Measurements from ENCODE around the gene NKD1.

Gene NKD1

DNA sequence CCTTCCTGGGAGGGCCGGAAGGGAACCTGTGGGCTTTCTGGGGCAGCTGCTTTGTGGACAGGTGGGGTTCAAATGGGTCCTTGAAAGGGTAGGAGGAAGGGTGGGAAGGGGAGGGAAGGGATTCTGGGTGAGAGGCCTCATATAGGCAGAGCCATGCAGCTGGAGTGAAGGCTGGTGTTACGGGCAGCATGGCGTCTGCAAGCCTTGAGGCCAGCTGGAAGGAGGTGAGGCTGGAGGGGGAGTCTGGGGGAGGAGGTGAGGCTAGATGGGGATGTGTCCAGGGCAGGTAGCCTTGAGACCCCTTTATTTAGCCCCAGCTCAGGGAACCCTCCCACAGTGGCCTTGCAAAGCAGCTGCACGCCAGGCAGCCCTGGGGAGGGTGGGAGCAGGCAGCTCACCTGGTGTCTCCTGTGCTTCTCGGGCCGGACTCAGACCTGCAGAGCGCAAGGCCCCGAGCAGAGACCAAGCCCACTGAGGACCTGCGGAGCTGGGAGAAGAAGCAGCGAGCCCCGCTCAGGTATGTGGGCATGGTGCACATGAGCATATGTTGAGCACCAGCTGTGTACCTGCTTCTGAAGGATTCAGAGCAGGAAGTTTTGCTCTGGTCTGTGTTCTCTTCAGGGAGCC lies 82.3 kb downstream of the NKD1 start:
- Mint-ChIP-seq H3K9me3 (no peaks in the 10 kb centered on the region), H3K4me1 (peaks cover 17% of the 10 kb centered on the region), H3K27ac (no peak overlapping the region), H3K4me3 (no peak overlapping the region), H3K36me3 (ENCODE audit: low read depth) (no peaks in the 10 kb centered on the region), H3K27me3 (no peaks in the 10 kb centered on the region)
- ATAC-seq: no peak
- no peak for DNase-seq

DNA sequence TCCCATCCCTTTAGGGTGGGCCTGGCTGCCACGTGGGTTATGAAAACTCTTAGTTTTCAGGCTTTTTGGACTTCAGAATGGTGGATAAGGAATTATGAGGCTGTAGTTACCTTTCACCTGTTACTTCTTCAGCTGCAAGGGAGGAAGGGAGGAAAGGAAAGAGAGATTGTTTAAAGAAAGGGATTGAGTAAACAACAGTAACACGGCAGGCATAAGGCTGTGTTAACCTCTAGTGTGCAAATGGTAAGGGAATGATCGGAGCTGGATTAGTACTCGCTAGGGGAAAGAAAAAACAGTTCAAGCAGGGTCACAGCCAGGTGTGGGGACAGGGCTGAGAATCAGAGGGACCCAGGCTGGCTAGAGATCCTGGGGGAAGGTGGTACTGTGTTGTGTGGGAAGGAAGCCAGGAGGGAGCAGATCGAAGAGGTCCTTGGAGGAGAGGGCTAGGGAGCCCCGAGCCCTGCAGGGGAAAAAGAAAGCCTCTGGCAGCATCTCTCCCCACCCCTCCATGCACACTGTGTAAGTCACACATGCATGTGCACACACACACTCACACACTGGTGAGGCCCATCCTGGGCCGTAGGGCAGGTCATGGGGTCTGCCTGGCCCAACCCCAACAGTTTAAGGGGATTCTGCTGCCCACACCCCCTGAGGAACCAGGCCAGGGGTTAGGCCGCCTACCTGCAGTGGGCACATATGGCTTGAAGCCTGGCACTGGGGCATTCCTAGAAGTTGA lies 83.2 kb downstream of the NKD1 start:
- Mint-ChIP-seq H3K4me1 (peaks cover 15% of the 10 kb centered on the region), H3K36me3 (ENCODE audit: low read depth) (no peaks in the 10 kb centered on the region), H3K4me3 (no peak overlapping the region), H3K27ac (no peak overlapping the region), H3K27me3 (no peaks in the 10 kb centered on the region), H3K9me3 (no peaks in the 10 kb centered on the region)
- DNase-seq (no peak), ATAC-seq (no peak)

DNA sequence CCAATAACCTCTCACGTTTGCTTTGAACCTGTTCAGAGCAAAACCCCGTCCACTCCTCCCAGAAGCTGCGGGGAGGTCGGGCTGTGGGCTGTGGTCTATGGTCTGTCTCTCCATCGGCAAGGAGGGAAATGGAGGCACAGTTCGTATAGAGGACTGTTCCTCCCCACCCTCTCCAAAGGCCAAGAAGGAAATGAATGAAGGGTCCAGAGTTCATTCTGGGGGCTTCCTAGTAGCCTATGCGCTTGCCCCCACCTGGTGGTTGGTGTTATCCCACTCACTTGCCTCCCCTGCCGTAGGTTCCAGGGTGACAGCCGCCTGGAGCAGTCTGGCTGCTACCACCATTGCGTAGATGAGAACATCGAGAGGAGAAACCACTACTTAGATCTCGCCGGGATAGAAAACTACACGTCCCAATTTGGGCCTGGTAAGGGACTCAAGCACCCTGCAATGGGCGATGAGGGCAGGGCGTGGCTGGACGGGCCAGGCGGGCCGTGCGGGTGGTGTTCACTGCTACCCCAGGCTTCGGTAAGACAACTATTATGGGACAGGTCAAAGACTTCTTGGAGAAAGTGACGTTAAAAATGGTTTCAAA lies 83.9 kb downstream of the NKD1 start:
- DNase-seq (no peak), ATAC-seq (no peak)
- Mint-ChIP-seq H3K36me3 (ENCODE audit: low read depth) (no peaks in the 10 kb centered on the region), H3K27me3 (no peaks in the 10 kb centered on the region), H3K9me3 (no peaks in the 10 kb centered on the region), H3K4me3 (no peak overlapping the region), H3K4me1 (peaks cover 10% of the 10 kb centered on the region), H3K27ac (no peak overlapping the region)

DNA sequence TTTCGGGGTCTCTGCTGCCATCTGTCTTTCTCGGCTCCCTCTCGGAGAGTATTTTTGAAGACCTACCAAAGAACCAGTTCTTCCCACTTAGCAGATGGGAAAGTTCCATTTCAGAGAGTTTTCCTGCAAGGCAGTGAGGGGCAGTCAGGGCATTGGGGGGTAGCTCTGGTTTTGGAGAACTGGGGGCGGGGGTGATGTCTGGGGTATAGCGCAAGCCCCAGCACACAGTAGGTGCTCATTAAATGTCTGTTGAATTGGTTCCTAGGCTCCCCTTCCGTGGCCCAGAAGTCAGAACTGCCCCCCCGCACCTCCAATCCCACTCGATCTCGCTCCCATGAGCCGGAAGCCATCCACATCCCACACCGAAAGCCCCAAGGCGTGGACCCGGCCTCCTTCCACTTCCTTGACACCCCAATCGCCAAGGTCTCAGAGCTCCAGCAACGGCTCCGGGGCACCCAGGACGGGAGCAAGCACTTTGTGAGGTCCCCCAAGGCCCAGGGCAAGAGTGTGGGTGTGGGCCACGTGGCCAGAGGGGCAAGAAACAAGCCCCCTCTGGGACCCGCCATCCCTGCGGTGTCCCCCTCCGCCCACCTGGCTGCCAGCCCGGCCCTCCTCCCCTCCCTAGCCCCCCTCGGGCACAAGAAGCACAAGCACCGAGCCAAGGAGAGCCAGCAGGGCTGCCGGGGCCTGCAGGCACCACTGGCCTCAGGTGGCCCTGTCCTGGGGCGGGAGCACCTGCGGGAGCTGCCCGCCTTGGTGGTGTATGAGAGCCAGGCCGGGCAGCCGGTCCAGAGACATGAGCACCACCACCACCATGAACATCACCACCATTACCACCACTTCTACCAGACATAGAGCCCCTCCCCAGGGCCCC lies 85.0 kb downstream of the NKD1 start:
- Mint-ChIP-seq H3K4me1 (peaks cover 2% of the 10 kb centered on the region), H3K9me3 (no peaks in the 10 kb centered on the region), H3K36me3 (ENCODE audit: low read depth) (no peaks in the 10 kb centered on the region), H3K27me3 (no peaks in the 10 kb centered on the region), H3K4me3 (no peak overlapping the region), H3K27ac (no peak overlapping the region)
- DNase-seq (no peak), ATAC-seq (no peak)

DNA sequence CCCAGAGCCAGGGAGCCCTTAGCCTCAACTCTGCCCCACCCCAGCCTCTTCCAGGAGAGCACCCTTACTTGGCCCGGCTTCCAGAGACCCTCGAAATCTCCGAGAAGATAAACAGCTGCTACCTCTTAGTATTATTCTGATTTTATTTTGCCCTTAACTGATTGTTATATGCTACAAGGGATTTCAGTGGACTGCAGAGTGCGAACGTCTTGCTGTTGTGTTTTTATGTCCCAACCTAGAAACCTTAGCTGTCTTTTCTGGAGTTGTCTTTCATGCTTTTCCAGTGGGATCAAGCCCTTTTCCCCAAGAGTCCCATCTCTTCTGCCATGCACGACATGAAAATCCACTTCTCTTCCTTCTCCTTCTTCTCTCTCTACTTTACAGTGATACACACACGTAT lies 85.9 kb downstream of the NKD1 start:
- Mint-ChIP-seq H3K4me1 (peaks cover 2% of the 10 kb centered on the region), H3K27ac (no peak overlapping the region), H3K36me3 (ENCODE audit: low read depth) (no peaks in the 10 kb centered on the region), H3K9me3 (no peaks in the 10 kb centered on the region), H3K27me3 (no peaks in the 10 kb centered on the region), H3K4me3 (no peak overlapping the region)
- no peak for DNase-seq
- no peak for ATAC-seq

DNA sequence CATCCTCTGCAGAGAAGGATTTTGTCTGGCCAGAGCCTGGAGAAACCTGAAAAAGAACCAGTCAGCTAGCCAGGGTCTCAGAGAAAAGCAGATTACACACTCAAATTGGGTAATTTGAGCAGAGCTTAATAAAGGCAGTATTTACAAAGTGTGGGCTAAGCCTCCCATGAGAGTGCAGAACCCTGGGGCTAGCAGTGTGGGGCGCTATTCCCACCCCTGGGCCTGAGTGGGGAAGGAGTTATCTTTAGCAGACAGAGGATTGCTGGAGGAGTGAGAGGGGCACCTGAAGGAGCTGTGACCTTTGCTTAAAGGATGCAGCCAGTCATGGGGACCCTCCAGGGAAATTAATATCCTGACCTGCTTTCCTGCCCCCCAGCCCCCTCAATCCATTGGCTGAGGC lies 86.8 kb downstream of the NKD1 start:
- Mint-ChIP-seq H3K4me3 (no peak overlapping the region), H3K9me3 (no peaks in the 10 kb centered on the region), H3K36me3 (ENCODE audit: low read depth) (no peaks in the 10 kb centered on the region), H3K27ac (no peak overlapping the region), H3K27me3 (no peaks in the 10 kb centered on the region), H3K4me1 (peaks cover 2% of the 10 kb centered on the region)
- DNase-seq: no peak
- ATAC-seq: no peak

DNA sequence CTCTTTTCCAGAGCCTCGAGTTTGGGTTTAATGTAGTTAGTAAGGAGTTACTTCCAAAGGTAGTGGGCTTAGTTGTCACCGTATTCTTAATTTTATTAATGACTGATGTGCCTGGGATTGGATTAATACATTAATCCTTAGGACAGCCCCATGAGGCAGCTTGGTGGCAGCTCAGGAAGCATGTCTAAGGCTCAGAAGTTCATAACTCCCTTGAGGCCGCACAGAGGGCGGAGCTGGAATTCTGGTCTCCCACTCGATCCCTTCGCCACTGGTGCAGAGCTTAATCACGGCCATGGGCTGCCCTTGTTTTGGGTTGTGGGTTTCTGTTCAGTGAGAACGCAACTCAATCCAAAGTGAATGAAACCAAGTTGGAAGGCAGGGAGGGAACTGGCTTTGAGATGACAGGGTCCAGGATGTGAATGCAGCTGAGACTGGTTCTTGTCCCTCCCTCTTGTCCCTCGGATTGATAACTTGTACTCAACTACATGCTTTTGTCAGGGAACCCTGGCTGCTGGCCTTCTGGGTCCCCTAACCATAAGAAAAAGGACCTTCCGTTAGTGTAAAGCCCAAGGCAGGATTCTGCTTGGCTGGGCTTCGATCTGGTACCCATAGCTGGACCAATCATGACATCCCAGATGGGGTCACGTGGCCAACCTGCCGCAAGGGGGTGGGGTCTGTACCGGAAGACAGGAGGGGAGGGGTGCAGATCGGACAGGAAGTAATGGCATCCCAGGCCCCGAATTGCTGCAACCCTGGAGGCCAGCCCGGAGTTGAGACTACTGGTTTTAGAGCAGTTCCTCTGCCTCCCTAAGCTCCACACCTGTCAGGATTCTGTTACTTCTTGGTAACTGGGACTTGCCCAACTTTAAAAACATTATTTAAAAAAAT lies 87.6 kb downstream of the NKD1 start:
- Mint-ChIP-seq H3K27me3 (no peaks in the 10 kb centered on the region), H3K27ac (no peak overlapping the region), H3K9me3 (no peaks in the 10 kb centered on the region), H3K4me1 (peaks cover 2% of the 10 kb centered on the region), H3K4me3 (no peak overlapping the region), H3K36me3 (ENCODE audit: low read depth) (no peaks in the 10 kb centered on the region)
- ATAC-seq (no peak), DNase-seq (peak; percentile 19)

DNA sequence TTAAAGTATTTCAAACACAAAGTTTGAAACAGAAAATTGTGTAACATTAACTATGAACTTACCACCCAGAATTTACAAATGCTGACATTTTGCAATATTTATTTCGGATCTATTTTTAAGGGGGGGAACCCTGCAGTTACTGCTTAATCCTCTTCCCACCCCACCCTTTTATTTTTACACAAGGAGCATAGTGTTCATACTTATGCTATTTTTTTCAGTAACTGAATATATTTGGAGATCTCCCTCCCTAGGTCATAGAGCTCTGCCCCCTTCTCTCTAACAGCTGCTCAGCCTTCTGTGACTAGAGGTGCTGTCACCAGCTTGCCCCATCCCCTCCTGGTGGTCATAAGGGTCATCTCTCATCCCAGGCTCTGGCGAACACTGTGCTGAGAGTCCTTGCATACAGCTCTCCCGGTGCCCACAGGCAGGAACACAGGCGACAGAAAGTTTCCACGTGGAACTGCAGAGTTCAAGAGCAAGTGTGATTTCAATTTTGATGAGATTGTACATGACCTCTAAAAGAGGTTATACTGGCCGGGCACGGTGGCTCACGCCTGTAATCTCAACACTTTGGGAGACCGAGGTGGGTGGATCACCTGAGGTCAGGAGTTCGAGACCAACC lies 88.7 kb downstream of the NKD1 start:
- DNase-seq (no peak), ATAC-seq (no peak)
- peaks cover 4% of the 10 kb centered on the region for H3K27me3 Mint-ChIP-seq
- H3K4me1 Mint-ChIP-seq: peaks cover 2% of the 10 kb centered on the region
- no peaks in the 10 kb centered on the region for H3K36me3 Mint-ChIP-seq (ENCODE audit: low read depth)
- no peak overlapping the region for H3K4me3 Mint-ChIP-seq
- H3K27ac Mint-ChIP-seq: no peak overlapping the region
- H3K9me3 Mint-ChIP-seq: no peaks in the 10 kb centered on the region

DNA sequence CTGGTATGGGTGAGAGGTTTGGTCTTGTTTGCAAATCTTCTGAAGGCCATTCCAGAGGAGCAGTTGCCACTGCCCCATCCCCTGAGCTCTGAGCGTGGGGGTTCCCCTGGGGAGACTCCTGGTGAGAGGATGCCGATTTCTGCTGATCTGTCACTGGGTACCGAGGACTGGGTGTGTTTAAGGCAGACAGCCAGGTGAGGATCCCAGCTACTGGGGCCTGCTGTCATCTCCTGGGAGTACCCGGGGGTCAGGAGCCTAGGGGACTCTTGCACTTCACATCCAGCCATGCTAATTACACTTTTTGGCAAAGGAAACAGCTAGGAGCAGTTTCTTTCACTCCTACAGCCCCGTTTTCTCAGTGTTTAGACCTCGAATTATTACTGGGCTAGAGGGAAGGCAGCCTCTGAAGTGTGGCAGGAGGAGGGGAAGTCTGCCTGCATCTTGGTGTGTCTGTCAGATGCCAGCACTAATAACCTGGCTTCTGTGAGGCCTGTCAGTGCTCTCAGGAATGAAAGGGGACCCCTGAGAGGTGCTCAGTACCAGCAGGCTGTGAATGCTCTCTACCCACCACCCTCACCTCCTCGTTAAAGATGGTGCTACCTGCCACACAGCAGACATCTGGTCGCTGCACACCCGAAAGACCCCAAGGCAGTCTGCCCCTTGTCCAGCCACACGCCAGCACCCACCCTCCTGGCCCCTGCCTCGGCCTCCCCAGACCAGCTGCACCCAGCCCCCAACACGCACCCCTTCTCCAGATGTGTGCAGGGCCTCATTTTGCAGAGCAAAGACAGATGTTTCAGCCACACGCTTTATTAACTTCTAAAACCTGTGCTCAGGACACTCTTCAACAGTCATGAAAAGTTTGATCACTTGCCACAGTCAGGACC lies 89.8 kb downstream of the NKD1 start:
- ATAC-seq (no peak), DNase-seq (no peak)
- Mint-ChIP-seq H3K9me3 (no peaks in the 10 kb centered on the region), H3K4me1 (peaks cover 2% of the 10 kb centered on the region), H3K27me3 (peaks cover 5% of the 10 kb centered on the region), H3K36me3 (ENCODE audit: low read depth) (no peaks in the 10 kb centered on the region), H3K27ac (no peak overlapping the region), H3K4me3 (no peak overlapping the region)

DNA sequence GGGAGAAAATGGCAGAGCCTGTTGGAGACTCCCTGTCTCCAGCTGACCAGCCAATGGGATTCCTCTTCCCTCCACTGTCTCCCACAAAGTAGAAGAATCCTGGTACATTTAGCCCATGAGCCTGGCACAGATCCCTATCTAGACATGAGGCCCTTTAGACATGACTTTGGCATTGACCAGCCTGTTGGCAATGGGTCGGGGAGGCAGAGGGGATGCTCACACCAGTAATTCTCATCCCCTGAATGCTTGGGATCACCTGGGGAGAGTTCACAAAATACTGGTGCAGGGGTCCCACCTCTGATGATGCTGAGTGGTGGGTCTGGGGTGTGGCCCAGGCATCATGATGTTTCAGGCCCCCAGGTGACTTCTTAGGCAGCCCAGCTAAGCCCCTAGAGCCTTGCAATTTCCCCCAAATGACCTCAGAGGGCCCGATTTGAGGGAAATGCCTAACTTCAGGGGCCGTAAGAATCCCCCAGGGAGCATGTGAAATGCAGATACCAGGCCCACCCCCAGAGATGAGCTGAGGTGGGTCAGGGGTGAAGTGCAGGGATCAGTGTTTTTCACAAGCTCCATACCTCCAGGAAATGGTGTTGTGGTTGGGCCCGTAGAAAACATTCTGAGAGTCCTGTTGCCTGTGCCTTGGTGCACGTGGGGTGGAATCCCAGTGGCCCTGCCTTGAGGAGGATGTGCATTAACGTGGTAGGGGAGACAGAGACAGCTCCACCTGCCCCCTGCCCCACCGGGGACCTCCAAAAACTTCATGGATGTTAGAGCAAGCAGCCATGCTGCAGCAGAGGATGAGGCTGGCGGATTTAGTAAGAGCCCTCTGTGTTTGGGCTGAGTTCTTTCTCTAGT lies 90.8 kb downstream of the NKD1 start:
- Mint-ChIP-seq H3K4me3 (no peak overlapping the region), H3K36me3 (ENCODE audit: low read depth) (no peaks in the 10 kb centered on the region), H3K27me3 (peaks cover 5% of the 10 kb centered on the region), H3K27ac (no peak overlapping the region), H3K4me1 (peaks cover 2% of the 10 kb centered on the region), H3K9me3 (no peaks in the 10 kb centered on the region)
- ATAC-seq (no peak), DNase-seq (no peak)

DNA sequence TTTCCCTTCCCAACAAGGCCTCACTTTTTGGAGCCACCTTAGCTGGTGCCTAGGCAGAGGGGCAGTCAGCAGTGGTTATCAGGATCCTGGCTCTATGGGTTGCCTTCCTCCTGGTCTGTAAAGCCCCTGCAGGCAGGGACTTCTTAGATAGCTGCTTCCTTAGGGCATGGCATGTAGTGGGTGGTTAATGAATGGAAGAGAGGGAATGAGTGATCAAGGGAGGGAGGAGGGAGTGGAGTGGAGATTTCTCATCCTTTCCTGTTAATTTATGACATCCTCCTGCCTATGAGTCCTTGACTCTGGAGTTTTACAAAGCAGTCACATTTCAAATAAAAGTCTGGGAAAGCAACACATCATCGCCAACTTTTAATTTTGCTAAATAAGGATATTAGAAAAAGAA lies 92.2 kb downstream of the NKD1 start:
- H3K27me3 Mint-ChIP-seq: peaks cover 7% of the 10 kb centered on the region
- H3K36me3 Mint-ChIP-seq (ENCODE audit: low read depth): no peaks in the 10 kb centered on the region
- H3K27ac Mint-ChIP-seq: no peak overlapping the region
- DNase-seq: no peak
- H3K4me1 Mint-ChIP-seq: peaks cover 7% of the 10 kb centered on the region
- no peaks in the 10 kb centered on the region for H3K9me3 Mint-ChIP-seq
- ATAC-seq: no peak
- H3K4me3 Mint-ChIP-seq: no peak overlapping the region
